Hepatic stellate cell (primary cell): Measurements from ENCODE around the gene PCDH1.
A peak's percentile ranks its signal among the peaks of the same experiment; 100 is the strongest.

Source experiments
- DNase-seq: peaks from one replicate; pipeline ENCODE4 v3.0.0; 2011; ENCODE audit warnings: low spot score

The PCDH1 gene

DNA sequence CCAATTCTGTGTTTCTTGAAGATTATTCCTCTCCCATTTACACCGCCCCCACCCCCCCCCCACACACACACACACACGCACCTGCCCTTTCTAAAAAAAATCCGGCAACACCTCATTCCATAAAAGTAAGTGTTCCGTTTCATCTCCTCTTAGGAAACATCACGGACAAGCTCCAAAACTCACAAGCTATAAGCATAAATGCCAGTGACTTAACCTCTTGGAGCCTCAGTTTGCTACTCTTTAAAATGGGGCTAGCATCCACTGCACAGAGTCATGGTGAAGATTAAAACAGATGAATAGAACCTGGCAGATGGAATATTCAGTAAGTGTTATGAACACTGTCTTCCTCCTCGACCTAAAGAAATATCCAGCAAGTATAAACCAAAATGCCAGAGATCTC is 70.5 kb downstream of the PCDH1 start:
- no peak for DNase-seq

DNA sequence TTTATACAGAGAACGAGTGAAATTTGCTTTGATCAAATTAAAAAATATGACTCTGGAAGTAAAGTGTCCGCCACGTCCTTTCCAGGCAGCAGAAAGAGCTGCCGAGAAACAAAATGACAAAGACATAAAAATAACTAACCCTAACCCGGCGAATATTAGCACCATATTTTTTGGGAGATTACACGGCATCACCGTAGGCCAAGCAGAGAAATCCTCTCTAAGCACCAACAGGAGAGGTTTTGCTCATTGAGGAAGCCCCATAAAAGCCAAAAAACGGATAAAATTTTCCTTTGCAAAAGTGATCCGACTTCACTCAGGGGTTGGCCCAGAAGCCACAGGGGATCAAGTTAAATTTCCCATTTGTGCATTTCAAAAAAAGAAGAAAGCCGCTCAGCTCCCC is 70.9 kb downstream of the PCDH1 start:
- no peak for DNase-seq

DNA sequence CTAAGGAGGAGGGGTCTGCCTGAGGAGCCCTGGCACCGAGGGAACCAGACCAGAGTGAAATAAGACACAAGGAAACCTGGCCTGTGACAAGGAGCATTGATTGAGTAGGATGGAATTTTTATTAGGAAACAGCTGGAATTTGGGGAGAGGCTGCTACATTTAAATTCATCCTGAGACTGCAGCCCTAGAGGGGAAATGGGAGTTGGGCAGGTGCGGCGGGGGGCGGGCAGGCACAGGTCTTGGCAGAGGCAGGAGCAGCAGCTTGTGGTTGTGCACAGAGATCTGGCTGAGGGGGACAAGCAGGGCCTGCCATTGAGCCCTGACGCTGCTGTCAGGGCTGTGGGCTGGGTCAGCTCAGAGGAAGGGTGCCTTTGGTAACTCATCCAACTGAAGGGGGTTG is 71.6 kb downstream of the PCDH1 start:
- no peak for DNase-seq

DNA sequence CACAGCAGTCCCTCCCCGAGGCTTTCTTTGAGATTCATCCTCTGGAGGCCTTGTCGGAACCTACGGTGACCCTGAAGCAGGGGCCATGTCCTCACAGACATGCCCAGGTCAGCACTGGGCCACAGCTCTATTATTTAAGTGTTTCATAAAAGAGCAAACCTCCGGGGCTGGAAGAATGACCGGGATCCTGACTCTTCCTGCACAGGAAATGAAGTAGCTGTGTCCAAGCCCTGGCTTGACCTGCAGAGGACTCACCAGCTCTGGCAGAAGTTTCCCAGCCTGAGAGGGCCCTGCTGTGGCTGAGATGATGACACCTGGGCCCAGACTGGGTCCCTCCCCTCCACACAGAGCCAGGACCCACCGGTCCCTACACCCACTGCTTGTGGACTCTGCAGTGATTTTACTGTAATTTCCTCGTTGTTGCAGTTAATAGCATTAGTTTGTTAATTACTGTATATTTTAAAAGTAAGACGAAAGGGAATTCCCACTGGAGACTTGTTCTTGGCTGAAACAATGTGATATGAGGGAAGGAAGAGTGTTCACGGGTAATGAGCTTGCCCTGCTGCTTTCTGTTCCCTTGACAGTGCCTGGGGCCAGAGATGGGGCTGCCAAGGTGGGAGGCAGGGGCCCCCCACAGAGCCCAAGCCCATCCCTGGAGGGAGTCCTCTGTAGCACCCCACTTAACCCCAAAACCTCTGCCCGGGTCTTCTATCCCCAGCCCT is 72.2 kb downstream of the PCDH1 start:
- peak; percentile 51 for DNase-seq

DNA sequence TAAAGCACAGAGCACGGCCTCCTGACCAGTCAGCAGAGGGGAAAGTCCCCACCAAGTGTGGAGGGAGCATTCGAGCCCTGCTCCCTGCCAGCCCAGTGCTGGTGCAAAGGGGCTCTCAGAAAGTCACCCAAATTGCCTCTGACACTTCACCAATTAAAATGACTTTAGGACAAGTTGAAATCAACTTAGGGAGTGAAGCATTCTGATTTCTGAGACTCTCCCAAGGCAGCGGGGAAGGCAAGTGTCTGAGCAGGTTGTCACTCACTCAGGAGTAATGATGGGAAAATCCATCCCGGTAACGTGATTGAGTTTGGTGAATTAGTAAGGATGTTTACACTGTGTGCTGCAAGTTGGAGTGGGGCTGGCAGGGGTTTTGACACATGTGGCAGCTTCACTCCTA is 73.7 kb downstream of the PCDH1 start:
- no peak for DNase-seq
